Breast epithelium (tissue), 3 donors: ENCODE results near the gene MITF.

Experiments
- CTCF ChIP-seq, 3 donors: fragments of 450-650 bp; IDR thresholded peaks; one replicate each; pipeline ENCODE4 v1.5.1; 2016 to 2017; ENCODE audit warnings: antibody characterized with exemption in 3 of 3, mild to moderate bottlenecking in 3 of 3, moderate library complexity in 3 of 3
- POLR2A ChIP-seq: fragments of 450-650 bp; IDR thresholded peaks from one replicate; pipeline ENCODE4 v1.6.1; 2016; ENCODE audit warnings: antibody characterized with exemption, mild to moderate bottlenecking, moderate library complexity

- TF ChIP-seq POLR2A, result no peak
- TF ChIP-seq CTCF (IDR thresholded peaks at IDR 0.05), result no peak
Measured at GRCh38 chr3:69719587-69720122, 19.6 kb upstream of the MITF start.
